Nephron progenitor cell (in vitro differentiated cells): Measurements from ENCODE around the gene GRM8.

ENCODE experiments used
- DNase-seq: peaks from one replicate; pipeline ENCODE4 v3.0.0; 2021
- H3K27ac Mint-ChIP-seq: 2 replicates; pipeline ENCODE4 v1.8.0; 2021; ENCODE audit warnings: mild to moderate bottlenecking, moderate library complexity, mixed read lengths
- H3K27me3 Mint-ChIP-seq: 2 replicates; pipeline ENCODE4 v1.8.0; 2021; ENCODE audit warnings: mild to moderate bottlenecking, low read depth, mixed read lengths; ENCODE audit not compliant: poor library complexity
- H3K36me3 Mint-ChIP-seq: 2 replicates; pipeline ENCODE4 v1.8.0; 2021; ENCODE audit warnings: low read depth, mixed read lengths
- H3K4me1 Mint-ChIP-seq: 2 replicates; pipeline ENCODE4 v1.8.0; 2021; ENCODE audit warnings: mixed read lengths
- H3K4me3 Mint-ChIP-seq: 2 replicates; pipeline ENCODE4 v1.8.0; 2021; ENCODE audit warnings: mild to moderate bottlenecking, moderate library complexity, mixed read lengths
- H3K9me3 Mint-ChIP-seq: 2 replicates; pipeline ENCODE4 v1.8.0; 2021; ENCODE audit warnings: mild to moderate bottlenecking, moderate library complexity, mixed read lengths
- CTCF ChIP-seq: fragments of 200-600 bp; sonication (generic); IDR thresholded peaks from 2 replicates; pipeline ENCODE4 v1.5.0; 2021; ENCODE audit warnings: antibody characterized with exemption

GRM8 gene

DNA sequence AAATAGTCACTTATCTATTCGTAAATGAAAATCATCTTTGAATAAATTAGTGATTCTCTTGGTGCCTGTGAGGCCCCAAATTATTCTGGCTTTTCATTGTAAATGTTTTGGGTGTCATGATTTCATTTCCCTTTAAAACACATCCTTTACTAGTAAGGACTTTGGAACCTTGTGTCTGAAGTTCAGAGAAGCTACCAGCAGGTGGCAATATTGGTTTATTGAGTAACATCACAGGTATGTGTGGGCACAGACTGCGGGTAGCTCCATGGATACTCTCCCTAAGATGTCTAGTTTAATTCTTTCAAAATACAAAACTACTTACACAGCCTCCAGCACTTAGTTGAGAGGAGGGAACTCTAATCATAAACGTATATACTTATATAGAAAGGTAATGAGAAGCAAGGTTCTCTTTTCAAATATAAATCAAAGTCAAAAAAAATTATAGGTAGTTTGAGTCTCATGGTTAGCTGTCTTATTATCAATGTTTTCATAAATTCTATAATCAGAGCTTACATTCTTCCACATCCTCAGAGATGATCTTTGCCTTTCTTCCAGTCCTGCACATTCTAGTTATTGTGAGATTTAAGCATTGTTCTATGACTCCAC lies 449.6 kb downstream of the GRM8 start:
- Mint-ChIP-seq H3K4me1 (no peaks in the 10 kb centered on the region), H3K9me3 (peaks cover 9% of the 10 kb centered on the region), H3K27me3 (peaks cover 10% of the 10 kb centered on the region), H3K36me3 (no peaks in the 10 kb centered on the region), H3K27ac (no peak overlapping the region), H3K4me3 (no peak overlapping the region)
- peak; percentile 63 for TF ChIP-seq CTCF
- DNase-seq, result peak; percentile 46

- Mint-ChIP-seq H3K27me3 (peaks cover 13% of the 10 kb centered on the region), H3K4me1 (no peaks in the 10 kb centered on the region)
These were observed 451.0 kb downstream of the GRM8 start for GRCh38 chr7:126801733-126802132.

DNA sequence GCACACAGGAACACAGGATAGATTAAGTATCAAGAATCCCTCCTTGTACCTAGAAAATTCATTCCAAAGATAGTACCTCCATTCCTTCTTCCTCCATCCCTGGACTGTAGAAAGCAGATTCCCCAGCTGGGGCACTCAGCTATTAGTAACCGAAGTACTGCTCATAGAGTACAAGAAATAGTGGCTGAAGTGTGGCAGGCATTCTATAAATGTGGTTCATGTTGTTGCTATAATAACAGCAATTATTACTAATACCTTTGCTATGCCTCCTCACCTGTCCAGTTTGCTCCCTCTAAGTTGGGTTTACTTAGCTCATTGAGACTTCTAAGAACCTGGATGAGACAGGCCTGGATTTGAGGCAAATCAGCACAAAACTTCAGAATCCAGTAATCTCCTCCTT lies 453.2 kb downstream of the GRM8 start:
- Mint-ChIP-seq H3K4me3 (no peak overlapping the region), H3K4me1 (no peaks in the 10 kb centered on the region), H3K9me3 (peaks cover 9% of the 10 kb centered on the region), H3K36me3 (no peaks in the 10 kb centered on the region), H3K27me3 (peaks cover 13% of the 10 kb centered on the region), H3K27ac (no peak overlapping the region)
- TF ChIP-seq CTCF, result no peak
- no peak for DNase-seq

More at GRCh38 chr7:126801733-126802132, 451.0 kb downstream of the GRM8 start:
- Mint-ChIP-seq H3K27ac (no peak overlapping the region), H3K4me3 (no peak overlapping the region), H3K9me3 (peaks cover 9% of the 10 kb centered on the region), H3K36me3 (no peaks in the 10 kb centered on the region)
- no peak for DNase-seq
- no peak for TF ChIP-seq CTCF

- DNase-seq, result no peak
- H3K9me3 Mint-ChIP-seq, result no peaks in the 10 kb centered on the region
- H3K36me3 Mint-ChIP-seq, result no peaks in the 10 kb centered on the region
- H3K4me1 Mint-ChIP-seq, result peaks cover 7% of the 10 kb centered on the region
- H3K4me3 Mint-ChIP-seq, result no peak overlapping the region
- H3K27ac Mint-ChIP-seq, result no peak overlapping the region
- TF ChIP-seq CTCF, result no peak
- H3K27me3 Mint-ChIP-seq, result peaks cover 10% of the 10 kb centered on the region
These were observed 460.2 kb downstream of the GRM8 start for GRCh38 chr7:126792521-126792920.

DNA sequence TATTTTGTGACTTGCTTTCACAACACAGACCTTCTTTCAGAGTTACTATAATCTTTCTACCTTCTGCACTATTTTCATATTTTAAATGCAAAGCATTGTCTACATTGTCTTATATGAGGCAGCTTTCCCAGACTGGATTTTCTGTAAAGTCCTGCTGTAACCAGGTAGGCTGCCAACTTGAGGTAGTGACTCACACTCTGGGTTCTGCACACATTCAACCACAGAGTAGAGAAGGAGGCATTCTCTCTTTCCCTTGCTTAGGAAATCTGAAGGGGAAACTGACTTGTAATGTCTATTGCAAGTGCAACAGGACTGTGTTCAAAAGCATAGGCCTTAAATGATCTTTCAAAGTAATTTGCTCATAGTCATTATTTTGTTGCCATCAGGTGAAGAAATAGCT lies 461.4 kb downstream of the GRM8 start:
- DNase-seq, result no peak
- peaks cover 10% of the 10 kb centered on the region for H3K27me3 Mint-ChIP-seq
- no peak overlapping the region for H3K27ac Mint-ChIP-seq
- H3K36me3 Mint-ChIP-seq, result no peaks in the 10 kb centered on the region
- no peak overlapping the region for H3K4me3 Mint-ChIP-seq
- TF ChIP-seq CTCF, result no peak
- H3K4me1 Mint-ChIP-seq, result peaks cover 7% of the 10 kb centered on the region
- no peaks in the 10 kb centered on the region for H3K9me3 Mint-ChIP-seq

DNA sequence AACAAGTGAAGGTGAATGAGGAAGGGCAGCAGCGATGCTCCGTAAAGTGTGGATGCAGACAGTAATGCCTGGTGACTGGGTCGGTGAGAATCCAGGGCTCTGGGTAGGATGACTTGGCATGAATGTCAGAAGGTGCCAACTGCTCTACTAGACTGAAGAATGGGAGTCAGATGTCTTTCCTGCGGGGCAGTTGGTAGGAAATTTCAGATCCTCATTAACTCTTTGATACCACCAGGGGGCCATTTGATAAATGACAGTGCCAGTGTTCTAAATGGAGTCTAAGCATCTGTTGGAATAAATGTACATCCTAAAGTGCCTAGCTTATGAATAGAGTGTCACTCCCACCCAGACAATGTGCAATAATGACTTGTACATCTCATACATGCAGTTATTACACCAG lies 462.0 kb downstream of the GRM8 start:
- Mint-ChIP-seq H3K36me3 (no peaks in the 10 kb centered on the region), H3K4me3 (no peak overlapping the region), H3K4me1 (peaks cover 7% of the 10 kb centered on the region), H3K27ac (no peak overlapping the region), H3K27me3 (peaks cover 10% of the 10 kb centered on the region), H3K9me3 (no peaks in the 10 kb centered on the region)
- TF ChIP-seq CTCF, result no peak
- DNase-seq, result no peak
